Amniotic epithelial cell (primary cell): Measurements from ENCODE around the gene GPR149.
A peak's percentile ranks its signal among the peaks of the same experiment; 100 is the strongest.

ENCODE experiments used
- DNase-seq: peaks from one replicate; pipeline ENCODE4 v3.0.0-alpha.2; 2010; ENCODE audit warnings: low read depth

GPR149 gene

GRCh38 chr3:154345422-154346122 lies 84.4 kb downstream of the GPR149 start:
- DNase-seq, result no peak

- DNase-seq, result no peak
These were observed 91.4 kb downstream of the GPR149 start for GRCh38 chr3:154338570-154338969.

- no peak for DNase-seq
These were observed 92.0 kb downstream of the GPR149 start for GRCh38 chr3:154338008-154338407.

- peak; percentile 32 for DNase-seq
These were observed 95.0 kb downstream of the GPR149 start for GRCh38 chr3:154334973-154335420.

- DNase-seq, result no peak
These were observed 102.1 kb downstream of the GPR149 start for GRCh38 chr3:154327871-154328270.

- DNase-seq, result peak; percentile 48
These were observed 105.1 kb downstream of the GPR149 start for GRCh38 chr3:154324919-154325318.

- DNase-seq, result peak; percentile 92
These were observed 105.9 kb downstream of the GPR149 start, which contains the start of gene DHX36 for GRCh38 chr3:154323891-154324738. DHX36 (minus strand) TSS chr3:154324487; CDS start chr3:154324416, 71 bp downstream.

GRCh38 chr3:154316974-154317767 lies 112.8 kb downstream of the GPR149 start:
- no peak for DNase-seq

- DNase-seq, result no peak
These were observed 115.8 kb downstream of the GPR149 start for GRCh38 chr3:154314152-154314551.

GRCh38 chr3:154310840-154311239 lies 119.2 kb downstream of the GPR149 start:
- DNase-seq, result peak; percentile 88

- no peak for DNase-seq
These were observed 122.6 kb downstream of the GPR149 start for GRCh38 chr3:154307363-154307762.

GRCh38 chr3:154304936-154305335 lies 125.1 kb downstream of the GPR149 start:
- no peak for DNase-seq

GRCh38 chr3:154304116-154304786 lies 125.7 kb downstream of the GPR149 start:
- DNase-seq, result peak; percentile 36

GRCh38 chr3:154301561-154301960 lies 128.4 kb downstream of the GPR149 start:
- DNase-seq, result no peak

GRCh38 chr3:154294016-154294415 lies 136.0 kb downstream of the GPR149 start:
- no peak for DNase-seq

GRCh38 chr3:154290187-154290586 lies 139.8 kb downstream of the GPR149 start:
- no peak for DNase-seq
